ENCODE results near the gene ALKBH6. TPM values are rescaled to one million over a fixed set of nuclear protein-coding genes. Genes with fewer than 3 reads are reported as not detected.

The ALKBH6 gene
- total and polyA plus RNA-seq, 2 donors from 2014 or later = 21.5 to 21.7 TPM

- Histone ChIP-seq H3K27me3 (ENCODE audit: control insufficient read depth, insufficient read depth, low read length) (no peaks in the 10 kb centered on the region), H3K4me1 (ENCODE audit: control insufficient read depth in 2 of 3, insufficient read depth in 2 of 3, low read depth in 1 of 3, low read length in 3 of 3) (no peaks in the 10 kb centered on the region), H3K27ac (ENCODE audit: low read depth in 2 of 2, low read length in 2 of 2) (no peak overlapping the region), H3K4me3 (ENCODE audit: low read length in 3 of 3) (no peak overlapping the region), H3K36me3 (ENCODE audit: control insufficient read depth in 2 of 3, insufficient read depth in 3 of 3, low read length in 3 of 3) (no peaks in the 10 kb centered on the region), H3K9ac (ENCODE audit: low read length in 3 of 3) (no peak overlapping the region), H3K9me3 (ENCODE audit: control insufficient read depth in 2 of 3, insufficient read depth in 1 of 3, low read length in 3 of 3) (no peaks in the 10 kb centered on the region)
- DNase-seq = no peak
- no peak for TF ChIP-seq CTCF (IDR thresholded peaks at IDR 0.05; ENCODE audit: borderline replicate concordance, extremely low read depth, insufficient read depth)
- FAIRE-seq = no peak
- intact Hi-C loops (cut with DNase I) = no loop called here
These were observed 35.7 kb downstream of the ALKBH6 start for GRCh38 chr19:35978271-35978670.

- DNase-seq (no peak), FAIRE-seq (no peak)
- no peaks in the 10 kb centered on the region for H3K27me3 ChIP-seq (ENCODE audit: control insufficient read depth, insufficient read depth, low read length)
- no peaks in the 10 kb centered on the region for H3K4me1 ChIP-seq (ENCODE audit: control insufficient read depth in 2 of 3, insufficient read depth in 2 of 3, low read depth in 1 of 3, low read length in 3 of 3)
- no peaks in the 10 kb centered on the region for H3K36me3 ChIP-seq (ENCODE audit: control insufficient read depth in 2 of 3, insufficient read depth in 3 of 3, low read length in 3 of 3)
- intact Hi-C loops (cut with DNase I) = no loop called here
- H3K4me3 ChIP-seq (ENCODE audit: low read length in 3 of 3) = no peak overlapping the region
- H3K9ac ChIP-seq (ENCODE audit: low read length in 3 of 3) = no peak overlapping the region
- no peaks in the 10 kb centered on the region for H3K9me3 ChIP-seq (ENCODE audit: control insufficient read depth in 2 of 3, insufficient read depth in 1 of 3, low read length in 3 of 3)
- no peak for TF ChIP-seq CTCF (IDR thresholded peaks at IDR 0.05; ENCODE audit: borderline replicate concordance, extremely low read depth, insufficient read depth)
- H3K27ac ChIP-seq (ENCODE audit: low read depth in 2 of 2, low read length in 2 of 2) = no peak overlapping the region
These were observed 36.4 kb downstream of the ALKBH6 start for GRCh38 chr19:35977446-35978222.

GRCh38 chr19:35975608-35976214, 38.3 kb downstream of the ALKBH6 start:
- FAIRE-seq (no peak), DNase-seq (peak in 3 of 5 donors; percentile 46 to 71 (median 54))
- no peaks in the 10 kb centered on the region for H3K27me3 ChIP-seq (ENCODE audit: control insufficient read depth, insufficient read depth, low read length)
- H3K27ac ChIP-seq (ENCODE audit: low read depth in 2 of 2, low read length in 2 of 2) = no peak overlapping the region
- no peaks in the 10 kb centered on the region for H3K9me3 ChIP-seq (ENCODE audit: control insufficient read depth in 2 of 3, insufficient read depth in 1 of 3, low read length in 3 of 3)
- TF ChIP-seq CTCF (IDR thresholded peaks at IDR 0.05; ENCODE audit: borderline replicate concordance, extremely low read depth, insufficient read depth) = no peak
- H3K4me1 ChIP-seq (ENCODE audit: control insufficient read depth in 2 of 3, insufficient read depth in 2 of 3, low read depth in 1 of 3, low read length in 3 of 3) = no peaks in the 10 kb centered on the region
- no peaks in the 10 kb centered on the region for H3K36me3 ChIP-seq (ENCODE audit: control insufficient read depth in 2 of 3, insufficient read depth in 3 of 3, low read length in 3 of 3)
- no peak overlapping the region for H3K9ac ChIP-seq (ENCODE audit: low read length in 3 of 3)
- H3K4me3 ChIP-seq (ENCODE audit: low read length in 3 of 3) = no peak overlapping the region
- intact Hi-C loops (cut with DNase I) = no loop called here
